Stimulated activated CD8-positive, alpha-beta memory T cell treated with anti-CD3 and anti-CD28 coated beads, Interleukin-4, amount 100 ng/mL, for 4 hours (primary cell): ENCODE results near the gene EPHB2.

Experiments
- DNase-seq, 2 donors: peaks; one replicate each; pipeline ENCODE4 v3.0.0-alpha.2; 2020; ENCODE audit warnings: low read depth in 2 of 2, low spot score in 1 of 2

Gene EPHB2

GRCh38 chr1:22852144-22852655 is 141.6 kb downstream of the EPHB2 start:
- DNase-seq, result no peak

DNA sequence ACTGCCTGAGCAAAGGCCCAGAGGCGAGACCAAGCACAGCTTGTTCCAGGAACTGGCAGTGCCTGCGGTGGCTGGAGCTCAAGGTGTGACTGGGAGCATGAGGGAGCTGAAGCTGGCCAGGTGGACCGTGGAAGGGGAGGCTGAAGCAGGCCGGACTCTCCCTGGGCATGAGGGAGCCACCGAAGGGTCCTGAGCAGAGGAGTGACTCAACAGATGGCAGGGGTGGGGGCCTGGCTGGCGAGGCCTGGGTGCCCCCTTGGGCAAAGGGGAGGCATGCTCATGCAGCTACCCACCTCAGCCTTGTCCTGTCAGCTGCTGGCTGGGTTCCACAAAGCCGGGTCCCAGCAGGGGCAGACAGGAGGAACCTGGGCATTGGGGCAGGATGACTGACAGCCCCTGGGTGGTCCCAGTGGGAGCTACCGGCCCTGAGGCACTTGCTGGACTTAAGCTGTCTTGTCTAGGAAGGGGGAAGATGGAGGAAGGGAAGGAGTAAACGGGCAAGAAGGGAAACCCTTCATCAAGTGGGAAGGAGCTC is 143.1 kb downstream of the EPHB2 start:
- no peak for DNase-seq

DNA sequence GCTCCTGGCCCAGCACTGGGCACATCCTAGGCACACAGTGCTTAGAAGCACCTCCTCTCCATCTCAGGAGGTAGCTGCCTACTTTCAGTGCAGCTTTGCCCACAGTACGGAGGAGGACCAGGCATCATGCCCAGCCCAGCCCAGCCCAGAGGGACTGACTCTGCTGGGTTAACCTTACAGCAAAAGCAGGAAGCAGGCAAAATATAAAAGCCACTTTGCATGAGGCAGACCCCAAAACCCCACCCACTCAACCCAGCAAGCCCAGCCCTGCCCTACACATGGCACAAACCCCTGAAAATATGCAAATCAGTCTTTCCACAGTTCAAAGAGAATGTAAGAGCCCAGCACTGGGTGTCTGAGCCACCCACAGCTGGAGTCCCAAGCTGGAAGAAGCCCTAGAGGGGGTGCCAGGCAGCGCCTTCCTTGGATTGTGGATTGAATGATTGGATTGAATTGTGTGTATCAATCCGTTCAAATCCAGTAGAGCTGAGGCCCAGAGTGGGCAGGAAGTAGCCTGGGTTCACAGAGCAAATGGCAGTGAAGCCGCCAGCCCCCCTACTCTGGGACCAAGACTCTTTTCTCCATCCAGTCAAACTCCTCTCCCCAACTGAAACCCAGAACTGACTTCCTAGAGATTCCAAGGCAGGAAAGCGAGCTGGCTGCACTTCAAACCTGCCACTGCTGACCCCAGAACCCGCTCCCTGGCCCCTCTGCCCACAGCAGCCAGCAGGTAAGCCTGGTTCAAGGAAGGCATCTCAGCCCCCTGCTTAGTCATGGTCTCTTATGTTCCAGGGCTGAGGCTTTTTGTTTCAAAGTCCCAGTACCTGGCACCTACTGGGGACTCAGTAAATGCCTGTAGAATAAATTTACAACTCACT is 144.3 kb downstream of the EPHB2 start:
- no peak for DNase-seq

DNA sequence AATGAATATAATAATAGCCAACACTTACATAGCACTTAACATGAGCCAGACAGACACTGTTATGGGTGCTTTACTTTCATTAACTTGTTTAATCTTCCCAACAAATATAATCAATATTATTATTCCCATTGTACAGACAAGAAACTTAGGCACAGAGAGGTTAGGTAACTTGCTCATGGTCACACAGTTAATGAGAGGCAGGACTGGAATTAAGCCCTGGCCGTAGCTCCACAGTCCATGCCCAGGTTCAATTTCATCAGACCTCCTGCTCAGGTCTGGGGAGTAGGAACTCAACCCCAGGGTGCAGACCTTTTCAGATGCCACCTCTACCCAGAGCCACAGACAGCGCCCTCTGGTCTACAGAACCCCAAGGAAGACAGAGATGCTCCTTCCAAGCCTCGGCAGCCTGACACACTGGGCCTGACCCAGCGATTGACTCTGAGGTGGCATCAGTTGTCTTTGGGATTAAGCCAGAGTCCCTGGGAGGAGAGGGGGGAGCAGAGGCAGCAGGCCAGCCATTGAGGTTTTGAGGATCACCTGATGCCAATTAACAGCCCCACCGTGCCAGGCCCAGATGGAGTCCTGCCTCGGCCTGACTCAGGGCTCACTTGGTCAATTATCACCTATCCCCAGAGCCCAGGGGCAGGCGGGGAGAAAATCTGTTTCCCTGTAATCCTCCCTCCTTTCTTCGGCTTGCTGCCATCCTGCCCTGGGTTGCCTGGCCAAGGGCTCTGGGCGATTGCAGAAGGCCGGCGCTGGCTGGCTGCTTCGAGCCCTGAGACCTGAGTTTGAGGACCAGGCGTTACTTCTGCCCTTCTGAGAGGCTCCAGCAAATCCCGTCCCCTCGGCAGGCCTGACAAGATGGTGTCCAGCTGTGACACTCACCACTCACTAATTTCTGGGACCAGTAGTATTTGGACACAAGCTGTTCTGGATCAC is 145.3 kb downstream of the EPHB2 start:
- no peak for DNase-seq

DNA sequence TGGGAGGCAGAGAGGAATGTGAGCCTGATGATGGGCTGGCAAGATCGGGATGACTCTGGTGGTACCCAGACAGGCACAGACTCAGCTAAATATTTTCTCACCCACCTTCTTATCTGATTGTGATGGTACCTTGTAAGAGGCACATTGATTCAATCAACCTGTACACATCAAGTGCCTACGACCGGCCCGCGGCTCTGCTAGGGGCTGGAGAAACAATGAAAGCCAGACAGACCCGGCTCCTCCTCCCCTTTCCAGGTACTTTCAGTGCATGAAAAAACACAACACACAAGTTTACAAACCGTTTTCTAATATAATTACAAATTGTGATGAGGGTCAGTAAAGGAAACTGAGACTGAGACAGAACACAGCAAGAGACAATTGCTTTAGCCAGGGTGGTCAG is 147.0 kb downstream of the EPHB2 start:
- DNase-seq, result no peak

GRCh38 chr1:22860414-22860800 is 149.8 kb downstream of the EPHB2 start:
- DNase-seq, result no peak

DNA sequence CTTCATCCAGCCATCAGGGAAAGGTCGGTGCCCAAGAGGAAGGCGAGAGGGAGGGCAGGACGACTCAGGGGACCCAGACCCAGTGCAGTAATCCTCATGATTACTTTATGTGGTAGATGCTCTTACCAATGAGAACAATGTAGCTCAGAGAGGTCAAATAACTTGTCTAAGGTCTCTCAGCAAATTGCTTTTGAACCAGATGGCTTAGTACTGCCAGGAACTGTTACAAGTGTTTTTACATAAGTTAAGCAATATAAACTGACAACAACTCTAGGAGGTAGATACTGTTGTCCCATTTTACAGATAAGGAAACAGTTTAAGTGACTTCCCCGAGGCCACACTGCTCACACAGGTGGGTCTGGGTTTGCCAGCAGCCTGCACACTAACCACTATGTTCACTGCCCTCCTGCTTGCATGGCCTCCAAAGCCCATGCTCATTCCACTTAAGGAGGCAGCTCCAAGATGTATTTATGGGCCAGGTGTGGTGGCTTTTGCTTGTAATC is 150.3 kb downstream of the EPHB2 start:
- DNase-seq, result no peak

GRCh38 chr1:22861764-22862440 is 151.3 kb downstream of the EPHB2 start:
- no peak for DNase-seq

DNA sequence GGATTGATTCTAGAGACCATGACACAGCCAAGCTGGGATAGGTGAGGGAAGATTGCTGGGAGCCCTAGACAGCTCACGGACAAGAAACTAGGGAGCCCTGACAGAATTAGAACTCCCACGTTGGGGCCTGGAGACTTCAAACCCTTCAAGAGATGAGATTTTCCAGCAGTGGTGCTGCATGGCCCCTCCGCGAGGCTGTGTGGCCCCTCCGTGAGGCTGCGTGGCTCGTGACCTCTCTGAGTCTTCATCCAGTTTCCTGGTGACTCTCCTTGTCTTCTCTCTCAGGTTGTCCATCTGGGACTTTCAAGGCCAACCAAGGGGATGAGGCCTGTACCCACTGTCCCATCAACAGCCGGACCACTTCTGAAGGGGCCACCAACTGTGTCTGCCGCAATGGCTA is 152.1 kb downstream of the EPHB2 start:
- no peak for DNase-seq

- no peak for DNase-seq
Measured at GRCh38 chr1:22863766-22864165, 153.1 kb downstream of the EPHB2 start.

DNA sequence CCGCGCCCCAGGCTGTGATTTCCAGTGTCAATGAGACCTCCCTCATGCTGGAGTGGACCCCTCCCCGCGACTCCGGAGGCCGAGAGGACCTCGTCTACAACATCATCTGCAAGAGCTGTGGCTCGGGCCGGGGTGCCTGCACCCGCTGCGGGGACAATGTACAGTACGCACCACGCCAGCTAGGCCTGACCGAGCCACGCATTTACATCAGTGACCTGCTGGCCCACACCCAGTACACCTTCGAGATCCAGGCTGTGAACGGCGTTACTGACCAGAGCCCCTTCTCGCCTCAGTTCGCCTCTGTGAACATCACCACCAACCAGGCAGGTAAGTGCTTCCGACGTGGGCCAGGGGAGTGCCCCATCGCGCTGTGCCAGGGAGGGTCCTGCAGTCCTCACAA is 154.2 kb downstream of the EPHB2 start:
- no peak for DNase-seq

DNA sequence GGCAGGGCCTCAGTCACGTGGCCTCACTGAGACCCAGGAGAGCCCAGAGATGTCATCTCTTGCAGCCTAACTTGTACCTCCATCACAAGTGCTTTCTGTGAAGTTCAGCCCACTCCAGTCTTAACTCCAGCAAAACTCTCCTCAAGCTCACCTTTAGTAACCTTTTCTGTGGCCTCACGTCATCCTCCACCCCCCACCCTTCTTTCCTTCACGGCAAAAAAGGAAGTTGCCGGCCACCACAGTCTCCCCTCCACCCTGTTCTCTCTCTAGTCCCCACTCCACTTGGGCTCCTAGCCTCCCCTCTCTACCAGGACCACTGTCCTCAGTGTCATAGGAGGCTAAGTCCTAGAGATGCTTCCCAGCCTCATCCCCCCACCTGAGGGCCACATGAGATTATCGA is 155.1 kb downstream of the EPHB2 start:
- DNase-seq, result no peak

- no peak for DNase-seq
Measured at GRCh38 chr1:22866868-22867267, 156.2 kb downstream of the EPHB2 start.

GRCh38 chr1:22868331-22868730 is 157.7 kb downstream of the EPHB2 start:
- DNase-seq, result no peak

DNA sequence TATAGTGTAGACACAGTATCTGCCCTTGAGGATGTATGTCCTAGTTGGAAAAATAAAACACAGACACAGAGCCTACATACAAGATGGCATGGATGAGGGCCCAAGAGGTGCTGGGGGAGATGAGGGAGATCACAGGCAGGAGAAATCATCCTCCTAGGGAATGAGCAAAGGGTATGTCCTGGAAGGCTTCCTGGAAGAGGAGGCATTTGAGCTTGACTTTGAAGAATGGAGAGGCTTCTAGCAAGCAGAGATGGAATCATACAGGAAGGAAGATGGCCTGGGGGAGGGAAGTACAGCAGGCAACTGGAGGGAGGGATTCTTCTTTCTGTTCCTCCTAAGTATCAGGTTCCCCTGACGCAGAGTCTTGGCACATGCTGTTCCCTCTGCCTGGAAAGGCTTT is 158.7 kb downstream of the EPHB2 start:
- no peak for DNase-seq

DNA sequence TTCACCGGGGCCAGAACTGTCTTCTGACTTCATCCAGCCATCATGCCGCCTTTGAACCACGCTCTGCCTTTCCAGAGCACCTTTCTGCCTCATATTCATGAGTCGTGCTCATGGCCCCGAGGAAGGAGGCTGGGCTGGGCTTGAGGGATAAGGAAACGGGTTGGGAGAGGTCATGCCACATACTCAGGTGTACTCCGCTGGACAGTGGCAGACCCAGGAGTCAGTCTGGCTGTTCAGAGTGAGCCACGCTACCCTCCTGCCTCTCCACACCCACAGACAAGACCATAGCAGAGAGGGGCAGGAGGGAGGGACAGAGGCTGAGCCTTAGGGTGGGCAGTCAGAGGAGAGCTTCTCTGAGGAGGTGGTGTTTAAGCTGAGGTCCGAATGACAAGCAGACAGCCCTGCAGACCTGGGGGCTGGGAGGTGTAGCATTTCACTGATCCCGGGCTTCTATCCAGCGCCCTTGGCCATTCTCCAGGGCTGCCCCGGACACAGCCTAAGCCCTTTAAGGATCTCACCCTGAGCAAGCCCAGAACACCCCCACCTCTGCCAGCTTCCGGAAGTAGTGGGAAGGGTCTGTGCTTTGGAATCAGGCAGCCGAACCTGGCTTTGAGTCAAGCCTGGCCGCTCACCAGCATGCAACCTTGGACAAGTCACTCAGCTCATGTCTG is 159.7 kb downstream of the EPHB2 start:
- no peak for DNase-seq

DNA sequence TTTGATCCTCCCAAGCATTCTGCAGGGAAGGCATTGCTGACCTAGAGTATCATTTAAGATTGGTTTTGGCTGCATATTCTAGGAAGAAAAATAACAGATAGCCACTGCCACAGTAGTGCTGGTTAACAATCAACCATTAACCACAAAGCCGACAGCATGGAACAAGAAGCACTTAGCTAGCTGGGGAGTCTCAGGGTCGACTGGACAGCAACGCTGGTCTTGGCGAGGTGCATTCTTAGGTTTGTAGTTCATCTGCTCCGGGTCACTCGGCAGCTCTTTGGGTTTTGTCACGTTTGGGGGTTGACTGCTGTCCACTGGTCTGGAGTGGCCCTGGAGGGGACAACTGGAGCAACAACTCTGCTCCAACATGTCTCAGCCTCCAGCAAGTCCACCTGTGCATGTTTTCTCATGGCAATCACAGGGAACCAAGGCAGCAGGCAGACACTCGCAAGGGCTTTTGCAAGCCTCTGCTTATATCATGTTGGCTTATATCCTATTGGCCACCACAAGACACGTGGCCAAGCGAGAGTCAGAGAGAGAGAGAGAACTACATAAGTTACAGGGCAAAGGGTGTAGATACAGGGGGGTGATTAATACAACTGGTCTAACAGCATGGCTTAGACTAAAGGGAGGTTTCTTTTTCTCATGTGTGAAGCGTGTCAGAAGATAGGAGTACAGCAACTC is 162.5 kb downstream of the EPHB2 start:
- no peak for DNase-seq

- no peak for DNase-seq
Measured at GRCh38 chr1:22874785-22875184, 164.1 kb downstream of the EPHB2 start.

DNA sequence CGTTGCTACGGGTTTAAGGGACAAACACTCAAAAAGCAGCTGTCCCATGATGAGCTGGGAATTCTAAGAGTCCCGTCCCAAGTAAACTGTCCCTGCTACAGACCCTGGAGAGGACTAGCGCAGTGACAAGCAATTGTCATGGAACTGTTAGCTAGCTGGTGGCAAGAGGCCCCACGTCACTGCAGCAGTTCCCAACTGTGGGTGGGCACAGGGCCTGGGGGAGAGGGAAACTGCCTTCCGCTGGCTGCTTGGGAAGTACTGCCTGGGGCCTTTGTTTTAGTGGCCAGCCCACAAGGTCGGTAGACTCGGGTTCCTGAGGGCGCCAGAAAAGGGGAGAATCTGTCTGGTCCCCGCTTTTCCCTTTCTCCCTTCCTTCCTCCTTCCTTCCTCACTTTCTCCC is 164.6 kb downstream of the EPHB2 start:
- no peak for DNase-seq

DNA sequence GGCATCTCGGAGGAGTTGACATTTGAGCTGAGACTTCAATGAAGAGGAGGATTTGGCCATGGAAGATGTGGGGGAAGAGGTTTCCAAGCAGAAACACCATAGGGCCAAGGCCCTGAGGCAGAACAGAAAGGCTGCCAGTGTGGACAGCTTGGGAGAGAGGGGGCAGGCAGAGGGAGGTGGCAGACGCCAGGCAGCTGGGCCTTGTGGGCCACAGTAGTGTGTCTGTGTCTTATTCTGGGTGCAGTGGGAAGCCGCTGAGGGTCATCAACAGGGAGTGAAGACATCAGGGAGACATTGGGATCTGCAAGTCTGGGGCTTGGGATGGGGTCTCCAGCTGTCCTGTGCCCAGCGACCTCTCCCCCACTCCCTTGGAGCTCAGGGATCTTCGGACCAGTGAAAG is 165.2 kb downstream of the EPHB2 start:
- DNase-seq, result no peak
